ENCODE measurements around the gene KCNIP4. TPM values are rescaled to one million over a fixed set of nuclear protein-coding genes. Genes with fewer than 3 reads are reported as not detected.
A peak's percentile ranks its signal among the peaks of the same experiment; 100 is the strongest.

The KCNIP4 gene
- total and polyA plus RNA-seq, 2 donors from 2014 or later = 9.8 to 43.9 TPM

DNA sequence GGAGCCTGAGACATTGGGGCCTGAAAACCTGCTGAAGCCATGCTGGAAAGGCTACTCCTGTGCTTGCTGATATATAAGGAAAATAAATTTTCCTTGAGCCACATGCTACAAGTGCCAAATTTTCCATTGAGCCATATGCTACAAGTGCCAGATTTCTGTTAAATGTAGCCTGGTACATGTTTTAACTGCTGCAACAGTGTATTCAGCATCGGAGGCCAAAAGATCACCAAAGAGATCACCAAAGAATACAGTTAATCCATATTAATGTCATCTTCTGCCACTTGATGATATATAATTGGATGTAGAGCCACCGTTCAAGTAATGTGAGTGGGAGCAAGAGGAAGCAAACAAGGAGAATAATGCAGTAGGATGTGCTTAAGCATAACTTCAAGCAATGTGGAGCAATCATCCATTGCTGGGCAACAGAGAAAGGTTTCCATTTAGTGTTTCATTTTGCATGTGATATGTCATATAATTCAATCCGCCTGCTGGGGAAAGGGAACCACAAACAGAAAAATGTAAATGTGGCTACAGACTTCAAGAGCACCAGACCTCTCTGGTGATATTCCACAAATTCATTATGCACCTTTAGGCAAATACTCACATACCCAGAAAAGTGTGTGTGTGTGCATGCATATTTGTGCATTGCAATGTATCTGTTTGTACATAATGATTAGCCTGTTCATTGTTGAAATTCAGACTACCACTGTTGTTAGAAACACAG lies 295.9 kb downstream of the KCNIP4 start:
- Histone ChIP-seq H3K36me3 (ENCODE audit: control insufficient read depth in 2 of 3, insufficient read depth in 3 of 3, low read length in 3 of 3) (no peaks in the 10 kb centered on the region), H3K4me1 (ENCODE audit: control insufficient read depth in 2 of 3, insufficient read depth in 2 of 3, low read depth in 1 of 3, low read length in 3 of 3) (no peaks in the 10 kb centered on the region), H3K9me3 (ENCODE audit: control insufficient read depth in 2 of 3, insufficient read depth in 1 of 3, low read length in 3 of 3) (no peaks in the 10 kb centered on the region), H3K27ac (ENCODE audit: low read depth in 2 of 2, low read length in 2 of 2) (no peak overlapping the region), H3K9ac (ENCODE audit: low read length in 3 of 3) (no peak overlapping the region), H3K27me3 (ENCODE audit: control insufficient read depth, insufficient read depth, low read length) (no peaks in the 10 kb centered on the region), H3K4me3 (ENCODE audit: low read length in 3 of 3) (no peak overlapping the region)
- intact Hi-C loops (cut with DNase I) = no loop called here
- FAIRE-seq (no peak), DNase-seq (peak in 1 of 5 donors; percentile 7)
- TF ChIP-seq CTCF (IDR thresholded peaks at IDR 0.05; ENCODE audit: borderline replicate concordance, extremely low read depth, insufficient read depth) = no peak

GRCh38 chr4:21649391-21650090 lies 299.0 kb downstream of the KCNIP4 start:
- no peak for TF ChIP-seq CTCF (IDR thresholded peaks at IDR 0.05; ENCODE audit: borderline replicate concordance, extremely low read depth, insufficient read depth)
- Histone ChIP-seq H3K27me3 (ENCODE audit: control insufficient read depth, insufficient read depth, low read length) (no peaks in the 10 kb centered on the region), H3K4me3 (ENCODE audit: low read length in 3 of 3) (no peak overlapping the region), H3K9me3 (ENCODE audit: control insufficient read depth in 2 of 3, insufficient read depth in 1 of 3, low read length in 3 of 3) (no peaks in the 10 kb centered on the region), H3K36me3 (ENCODE audit: control insufficient read depth in 2 of 3, insufficient read depth in 3 of 3, low read length in 3 of 3) (no peaks in the 10 kb centered on the region), H3K4me1 (ENCODE audit: control insufficient read depth in 2 of 3, insufficient read depth in 2 of 3, low read depth in 1 of 3, low read length in 3 of 3) (no peaks in the 10 kb centered on the region), H3K27ac (ENCODE audit: low read depth in 2 of 2, low read length in 2 of 2) (no peak overlapping the region), H3K9ac (ENCODE audit: low read length in 3 of 3) (no peak overlapping the region)
- intact Hi-C loops (cut with DNase I) = no loop called here
- DNase-seq (peak in 2 of 5 donors; percentile 10 to 39), FAIRE-seq (no peak)

DNA sequence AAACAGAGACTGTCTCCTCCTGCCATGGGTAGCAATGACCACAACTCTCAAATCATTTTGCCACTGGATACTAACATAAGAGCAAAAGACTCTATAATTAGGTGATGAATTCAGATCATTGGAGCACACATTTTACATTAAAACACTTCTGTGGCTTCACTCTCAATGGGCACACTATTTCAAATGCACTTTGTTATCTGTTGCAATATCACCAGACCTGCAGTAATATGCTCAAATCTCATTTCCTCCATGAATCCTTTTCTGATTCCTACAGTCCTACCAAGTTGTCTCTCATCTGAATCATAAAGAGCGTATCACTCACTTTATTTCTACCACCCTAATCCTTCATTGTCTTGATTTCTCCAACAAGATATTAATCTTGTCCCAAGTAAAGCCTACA lies 302.8 kb downstream of the KCNIP4 start:
- no peak overlapping the region for H3K27ac ChIP-seq (ENCODE audit: low read depth in 2 of 2, low read length in 2 of 2)
- H3K9me3 ChIP-seq (ENCODE audit: control insufficient read depth in 2 of 3, insufficient read depth in 1 of 3, low read length in 3 of 3) = no peaks in the 10 kb centered on the region
- TF ChIP-seq CTCF (IDR thresholded peaks at IDR 0.05; ENCODE audit: borderline replicate concordance, extremely low read depth, insufficient read depth) = no peak
- H3K9ac ChIP-seq (ENCODE audit: low read length in 3 of 3) = no peak overlapping the region
- H3K4me3 ChIP-seq (ENCODE audit: low read length in 3 of 3) = no peak overlapping the region
- no peaks in the 10 kb centered on the region for H3K27me3 ChIP-seq (ENCODE audit: control insufficient read depth, insufficient read depth, low read length)
- no peaks in the 10 kb centered on the region for H3K4me1 ChIP-seq (ENCODE audit: control insufficient read depth in 2 of 3, insufficient read depth in 2 of 3, low read depth in 1 of 3, low read length in 3 of 3)
- H3K36me3 ChIP-seq (ENCODE audit: control insufficient read depth in 2 of 3, insufficient read depth in 3 of 3, low read length in 3 of 3) = no peaks in the 10 kb centered on the region
- DNase-seq = no peak
- FAIRE-seq = no peak
- intact Hi-C loops (cut with DNase I) = no loop called here

All from kidney (tissue), 14 donors.